OCI-LY7 (cell line): Measurements from ENCODE around the gene TM9SF2. TPM values are rescaled to one million over a fixed set of nuclear protein-coding genes. Genes with fewer than 3 reads are reported as not detected.
"Not testable (repeated sequence)": the region's sequence is repeated elsewhere in the genome, so short reads cannot be mapped to it uniquely, and the experiment has no call there.

Experiments
- BruUV-seq: library from RNA; stranded (reverse); fragments of 400-500 nt; replicated peaks from 2 replicates; lab custom pipeline; 2021; lab: Mats Ljungman, UMichigan
- CTCF ChIA-PET: fragments of 300-600 bp; sonication (Branson Sonifier 250); formaldehyde crosslinking; loops from one replicate; lab custom pipeline; 2022; ENCODE audit warnings: antibody characterized with exemption; ENCODE audit not compliant: unreplicated experiment; lab: Charles Lee
- POLR2A ChIA-PET: fragments of 300-600 bp; sonication (Branson Sonifier 250); formaldehyde crosslinking; loops from one replicate; lab custom pipeline; 2022; ENCODE audit warnings: antibody characterized with exemption; lab: Charles Lee
- DNase-seq: peaks from one replicate; pipeline ENCODE4 v3.0.0-alpha.2; 2015; ENCODE audit warnings: low spot score
- H2AFZ ChIP-seq: fragments of 200-600 bp; sonication (generic), shearing (Covaris generic); 2 replicates; pipeline ENCODE4 v1.6.1; 2014; ENCODE audit warnings: mild to moderate bottlenecking, antibody characterized with exemption, low read length, moderate library complexity
- H3K27ac ChIP-seq: fragments of 200-600 bp; sonication (generic); 2 replicates; pipeline ENCODE4 v1.5.1; 2014; ENCODE audit warnings: mixed run types, low read depth, mild to moderate bottlenecking, moderate library complexity, low read length, inconsistent platforms; ENCODE audit not compliant: poor library complexity, severe bottlenecking
- H3K36me3 ChIP-seq: fragments of 200-600 bp; sonication (generic); 2 replicates; pipeline ENCODE4 v1.6.1; 2014; ENCODE audit warnings: mild to moderate bottlenecking, antibody characterized with exemption, low read length, moderate library complexity, mixed read lengths; ENCODE audit not compliant: insufficient read depth
- H3K4me1 ChIP-seq: fragments of 200-600 bp; sonication (generic); 2 replicates; pipeline ENCODE4 v1.5.1; 2014; ENCODE audit warnings: mild to moderate bottlenecking, low read length; ENCODE audit not compliant: insufficient read depth, poor library complexity, severe bottlenecking
- H3K4me2 ChIP-seq: fragments of 200-600 bp; sonication (generic); 2 replicates; pipeline ENCODE4 v1.6.1; 2014; ENCODE audit warnings: mild to moderate bottlenecking, low read length
- H3K4me3 ChIP-seq: fragments of 200-600 bp; sonication (generic); 2 replicates; pipeline ENCODE4 v1.5.1; 2014; ENCODE audit warnings: mild to moderate bottlenecking, low read depth, low read length; ENCODE audit not compliant: poor library complexity, severe bottlenecking
- H3K79me2 ChIP-seq: fragments of 200-600 bp; sonication (generic); 2 replicates; pipeline ENCODE4 v1.6.1; 2016; ENCODE audit warnings: low read depth, mild to moderate bottlenecking, low read length, moderate library complexity, mixed read lengths; ENCODE audit not compliant: insufficient read depth
- H3K9me2 ChIP-seq: fragments of 200-600 bp; sonication (generic); 2 replicates; pipeline ENCODE4 v1.6.1; 2016; ENCODE audit warnings: mild to moderate bottlenecking, low read length, mixed read lengths; ENCODE audit not compliant: insufficient read depth
- H3K9me3 ChIP-seq: fragments of 200-600 bp; sonication (generic); 2 replicates; pipeline ENCODE4 v1.6.1; 2014; ENCODE audit warnings: mild to moderate bottlenecking, mixed run types, low read length, mixed read lengths
- H4K20me1 ChIP-seq: fragments of 200-600 bp; sonication (generic); 2 replicates; pipeline ENCODE4 v1.6.1; 2014; ENCODE audit warnings: mild to moderate bottlenecking, antibody characterized with exemption, low read length, moderate library complexity, mixed read lengths; ENCODE audit not compliant: insufficient read depth
- CTCF ChIP-seq: fragments of 200-600 bp; sonication (generic); conservative IDR thresholded peaks from 2 replicates; pipeline ENCODE4 v1.5.1; 2014; ENCODE audit warnings: mild to moderate bottlenecking, antibody characterized with exemption, low read length, moderate library complexity, mixed read lengths
- EZH2phosphoT487 ChIP-seq: fragments of 200-600 bp; sonication (generic); IDR thresholded peaks from 2 replicates; pipeline ENCODE4 v1.6.1; 2018; ENCODE audit warnings: low read depth, borderline replicate concordance, mild to moderate bottlenecking, mixed run types, antibody characterized with exemption, low read length, moderate library complexity, mixed read lengths
- intact Hi-C: fragments of 100-400 bp; cut with micrococcal nuclease; formaldehyde crosslinking; loops from one replicate; pipeline ENCODE4 v1.10.0; 2022; ENCODE audit not compliant: unreplicated experiment
- total RNA-seq, 2 experiments: library from RNA; depleted of rRNA in 1 of 2; stranded (reverse); fragments of >200 nt in 1 of 2; shearing (Covaris generic) in 1 of 2; gene quantifications; 2 replicates each; pipeline ENCODE4 v1.2.3, GENCODE V29; 2014 to 2022

TM9SF2 gene
- total RNA-seq, 2 experiments from 2014 or later, result 17.8 to 27.3 TPM

- intact Hi-C loops, result no loop called here
- no peak overlapping the region for H2AFZ ChIP-seq
- H3K79me2 ChIP-seq, result no peaks in the 10 kb centered on the region
- no peak for DNase-seq
- H3K27ac ChIP-seq, result no peak overlapping the region
- no peaks in the 10 kb centered on the region for H3K9me3 ChIP-seq
- H3K4me3 ChIP-seq, result no peak overlapping the region
- no peaks in the 10 kb centered on the region for H4K20me1 ChIP-seq
- ChIA-PET POLR2A (interaction anchor here (0.6 kb wide), 1 partner anchor 541 kb away, joined by 3 read pairs; no protein-coding TSS in a partner anchor), CTCF (no interaction called here)
- no peaks in the 10 kb centered on the region for H3K36me3 ChIP-seq
- BruUV-seq, result no TSS peak
- no peaks in the 10 kb centered on the region for H3K4me1 ChIP-seq
- no peaks in the 10 kb centered on the region for H3K9me2 ChIP-seq
- TF ChIP-seq EZH2phosphoT487, result no peak
- TF ChIP-seq CTCF, result no peak
- H3K4me2 ChIP-seq, result no peak overlapping the region
These were observed 42.0 kb upstream of the TM9SF2 start for GRCh38 chr13:99459099-99459850.

- intact Hi-C loops, POLR2A ChIA-PET: not testable (repeated sequence)
These were observed 40.5 kb upstream of the TM9SF2 start for GRCh38 chr13:99460802-99461201.

DNA sequence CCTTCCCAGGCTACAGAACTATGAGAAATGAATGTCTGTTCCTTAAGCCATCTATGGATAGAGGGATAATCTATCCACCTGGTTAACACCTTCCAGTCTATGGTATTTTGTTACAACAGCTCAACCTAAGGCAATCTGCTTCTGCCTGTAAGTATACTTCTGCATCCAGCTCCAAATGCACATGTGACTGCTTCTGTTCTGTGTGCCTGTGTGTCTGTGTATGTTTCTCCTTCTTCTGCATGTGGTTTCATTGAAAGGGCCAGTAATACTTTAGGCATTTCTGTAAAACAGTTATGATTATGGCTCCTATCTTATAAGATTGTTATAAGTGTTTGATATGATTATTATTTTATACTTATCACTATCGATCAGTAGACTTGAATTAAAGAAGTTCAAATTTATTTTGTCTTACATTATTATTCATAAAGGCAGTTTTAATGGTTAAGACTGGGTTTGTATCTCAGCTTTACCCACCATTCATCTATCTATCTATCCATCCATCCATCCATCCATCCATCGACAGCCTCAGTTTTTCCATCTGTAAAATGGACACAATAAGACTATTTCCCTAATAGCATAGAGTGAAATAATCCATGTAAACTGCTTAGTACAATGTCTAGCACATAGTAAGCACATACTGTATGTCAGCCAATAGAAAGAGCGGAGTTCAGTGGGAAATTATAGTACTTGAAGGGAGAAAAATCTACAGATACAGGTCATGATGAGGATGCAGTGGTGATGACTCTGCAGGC is 37.5 kb upstream of the TM9SF2 start:
- H3K4me2 ChIP-seq, result no peak overlapping the region
- H3K27ac ChIP-seq, result no peak overlapping the region
- no peaks in the 10 kb centered on the region for H3K9me3 ChIP-seq
- H2AFZ ChIP-seq, result no peak overlapping the region
- no peaks in the 10 kb centered on the region for H3K9me2 ChIP-seq
- H3K36me3 ChIP-seq, result no peaks in the 10 kb centered on the region
- no peaks in the 10 kb centered on the region for H4K20me1 ChIP-seq
- ChIA-PET CTCF (no interaction called here), POLR2A (interaction anchor here (0.5 to 0.7 kb wide), 2 partner anchors 10 to 13 kb away, joined by 3 to 6 read pairs; no protein-coding TSS in a partner anchor)
- BruUV-seq, result no TSS peak
- H3K4me1 ChIP-seq, result no peaks in the 10 kb centered on the region
- no peak overlapping the region for H3K4me3 ChIP-seq
- DNase-seq, result no peak
- no peaks in the 10 kb centered on the region for H3K79me2 ChIP-seq
- TF ChIP-seq CTCF, result no peak
- no peak for TF ChIP-seq EZH2phosphoT487
- intact Hi-C loops, result no loop called here

More at GRCh38 chr13:99460802-99461201, 40.5 kb upstream of the TM9SF2 start:
- H3K27ac ChIP-seq, BruUV-seq, H3K79me2 ChIP-seq, H3K9me2 ChIP-seq, H3K9me3 ChIP-seq, DNase-seq, H3K4me2 ChIP-seq, H3K4me3 ChIP-seq, CTCF ChIA-PET, H3K36me3 ChIP-seq, H2AFZ ChIP-seq, H4K20me1 ChIP-seq, H3K4me1 ChIP-seq: not testable (repeated sequence)
